Effector CD4-positive, alpha-beta T cell (primary cell): ENCODE data around the gene PILRA.
"Not testable (repeated sequence)": the region's sequence is repeated elsewhere in the genome, so short reads cannot be mapped to it uniquely, and the experiment has no call there.

ENCODE experiments used
- DNase-seq: peaks from one replicate; pipeline ENCODE4 v3.0.0-alpha.2; 2020
- total RNA-seq: gene quantifications from one replicate; lab custom pipeline; 2026; lab: John Stamatoyannopoulos, UW

PILRA gene
- 0.94 reads per million for total RNA-seq

GRCh38 chr7:100373261-100373831 is at the start of gene PILRA:
Gene PILRA (plus strand): TSS chr7:100373487. CDS start chr7:100373657, 170 bp downstream.
- no peak for DNase-seq

- DNase-seq, result not testable (repeated sequence)
These were observed 49.1 kb upstream of the PILRA start for GRCh38 chr7:100324194-100324593.

- DNase-seq, result not testable (repeated sequence)
These were observed 47.6 kb upstream of the PILRA start for GRCh38 chr7:100325671-100326070.

GRCh38 chr7:100326914-100327313 is 46.4 kb upstream of the PILRA start:
- DNase-seq, result not testable (repeated sequence)

GRCh38 chr7:100335566-100336466 is 37.5 kb upstream of the PILRA start:
- DNase-seq, result peak; percentile 82

GRCh38 chr7:100338083-100338696 is 35.1 kb upstream of the PILRA start:
- DNase-seq, result not testable (repeated sequence)

GRCh38 chr7:100341286-100341685 is 32.0 kb upstream of the PILRA start:
- DNase-seq, result not testable (repeated sequence)

- DNase-seq, result no peak
These were observed 30.5 kb upstream of the PILRA start for GRCh38 chr7:100342765-100343164.

GRCh38 chr7:100344124-100344559 is 29.1 kb upstream of the PILRA start:
- not testable (repeated sequence) for DNase-seq

- peak; percentile 84 for DNase-seq
These were observed 28.6 kb upstream of the PILRA start for GRCh38 chr7:100344560-100345287.

- peak; percentile 75 for DNase-seq
These were observed 28.0 kb upstream of the PILRA start for GRCh38 chr7:100345288-100345672.

- no peak for DNase-seq
These were observed 26.4 kb upstream of the PILRA start for GRCh38 chr7:100346921-100347320.

- no peak for DNase-seq
These were observed 24.5 kb upstream of the PILRA start for GRCh38 chr7:100348805-100349204.

GRCh38 chr7:100349757-100350156 is 23.5 kb upstream of the PILRA start:
- no peak for DNase-seq

GRCh38 chr7:100351657-100352058 is 21.6 kb upstream of the PILRA start:
- no peak for DNase-seq

- DNase-seq, result not testable (repeated sequence)
These were observed 21.0 kb upstream of the PILRA start for GRCh38 chr7:100352230-100352781.

GRCh38 chr7:100352984-100353684 is 20.2 kb upstream of the PILRA start:
- no peak for DNase-seq

- no peak for DNase-seq
These were observed 19.5 kb upstream of the PILRA start for GRCh38 chr7:100353685-100354330.

GRCh38 chr7:100356416-100357068 is 16.7 kb upstream of the PILRA start:
- DNase-seq, result no peak

- DNase-seq, result no peak
These were observed 16.1 kb upstream of the PILRA start for GRCh38 chr7:100357131-100357561.
